Stimulated activated effector memory CD8-positive, alpha-beta T cell treated with anti-CD3 and anti-CD28 coated beads, Interleukin-12 subunit alpha, Interleukin-12 subunit beta, amount 100 ng/mL, for 72 hours (primary cell): ENCODE results near the gene EIF4E1B.

ENCODE experiments used
- ATAC-seq: fragments of 150-1000 bp; cut with Tn5 transposase; 2 replicates; pipeline ENCODE4 v1.10.0; 2021
- DNase-seq, 2 donors: peaks; one replicate each; pipeline ENCODE4 v3.0.0; 2021 to 2022; ENCODE audit warnings: low spot score in 2 of 2
- H3K27ac Mint-ChIP-seq: one replicate; pipeline ENCODE4 v1.8.0; 2022; ENCODE audit warnings: mild to moderate bottlenecking, mixed read lengths
- H3K36me3 Mint-ChIP-seq: one replicate; pipeline ENCODE4 v1.8.0; 2022; ENCODE audit warnings: mild to moderate bottlenecking, mixed read lengths
- H3K4me1 Mint-ChIP-seq: one replicate; pipeline ENCODE4 v1.8.0; 2022; ENCODE audit warnings: mixed read lengths
- H3K4me3 Mint-ChIP-seq: one replicate; pipeline ENCODE4 v1.8.0; 2022; ENCODE audit warnings: mild to moderate bottlenecking, mixed read lengths
- H3K9me3 Mint-ChIP-seq: one replicate; pipeline ENCODE4 v1.8.0; 2022; ENCODE audit warnings: mixed read lengths

EIF4E1B gene

GRCh38 chr5:176616511-176616910 is 14.0 kb upstream of the EIF4E1B start:
- Mint-ChIP-seq H3K4me3 (no peak overlapping the region), H3K27ac (no peak overlapping the region), H3K4me1 (peaks cover 21% of the 10 kb centered on the region), H3K9me3 (no peaks in the 10 kb centered on the region), H3K36me3 (peaks cover 5% of the 10 kb centered on the region)
- no peak for DNase-seq
- ATAC-seq: no peak

- ATAC-seq (no peak), DNase-seq (no peak)
- Mint-ChIP-seq H3K9me3 (no peaks in the 10 kb centered on the region), H3K27ac (no peak overlapping the region), H3K36me3 (no peaks in the 10 kb centered on the region), H3K4me1 (peaks cover 13% of the 10 kb centered on the region), H3K4me3 (peak overlapping the region; percentile 71)
These were observed 11.7 kb upstream of the EIF4E1B start for GRCh38 chr5:176618783-176619182.

GRCh38 chr5:176619203-176619568 is 11.3 kb upstream of the EIF4E1B start:
- H3K4me3 Mint-ChIP-seq: peak overlapping the region; percentile 71
- peak; percentile 94 for ATAC-seq
- H3K36me3 Mint-ChIP-seq: no peaks in the 10 kb centered on the region

GRCh38 chr5:176619569-176620332 is 10.7 kb upstream of the EIF4E1B start:
- H3K4me3 Mint-ChIP-seq: peak overlapping the region; percentile 71
- peaks cover 13% of the 10 kb centered on the region for H3K4me1 Mint-ChIP-seq
- DNase-seq (no peak), ATAC-seq (no peak)
- H3K27ac Mint-ChIP-seq: peak overlapping the region; percentile 26
- H3K9me3 Mint-ChIP-seq: no peaks in the 10 kb centered on the region
- H3K36me3 Mint-ChIP-seq: no peaks in the 10 kb centered on the region

More at GRCh38 chr5:176619203-176619568, 11.3 kb upstream of the EIF4E1B start:
- peak; percentile 62 to 85 for DNase-seq
- peaks cover 13% of the 10 kb centered on the region for H3K4me1 Mint-ChIP-seq
- H3K9me3 Mint-ChIP-seq: no peaks in the 10 kb centered on the region
- H3K27ac Mint-ChIP-seq: no peak overlapping the region

GRCh38 chr5:176620333-176620981 is 10.0 kb upstream of the EIF4E1B start:
- Mint-ChIP-seq H3K9me3 (no peaks in the 10 kb centered on the region), H3K4me3 (peak overlapping the region; percentile 71), H3K4me1 (peaks cover 13% of the 10 kb centered on the region), H3K36me3 (no peaks in the 10 kb centered on the region), H3K27ac (peak overlapping the region; percentile 26)
- DNase-seq (no peak), ATAC-seq (no peak)

GRCh38 chr5:176621661-176622079 is 8.8 kb upstream of the EIF4E1B start:
- Mint-ChIP-seq H3K4me1 (peaks cover 13% of the 10 kb centered on the region), H3K27ac (no peak overlapping the region), H3K36me3 (no peaks in the 10 kb centered on the region), H3K4me3 (no peak overlapping the region), H3K9me3 (no peaks in the 10 kb centered on the region)
- DNase-seq (no peak), ATAC-seq (no peak)

GRCh38 chr5:176624142-176624541 is 6.3 kb upstream of the EIF4E1B start:
- H3K9me3 Mint-ChIP-seq: no peaks in the 10 kb centered on the region
- no peak overlapping the region for H3K4me3 Mint-ChIP-seq
- ATAC-seq (no peak), DNase-seq (no peak)
- peaks cover 22% of the 10 kb centered on the region for H3K4me1 Mint-ChIP-seq
- H3K36me3 Mint-ChIP-seq: no peaks in the 10 kb centered on the region
- no peak overlapping the region for H3K27ac Mint-ChIP-seq

GRCh38 chr5:176624938-176625337 is 5.5 kb upstream of the EIF4E1B start:
- Mint-ChIP-seq H3K36me3 (no peaks in the 10 kb centered on the region), H3K4me3 (no peak overlapping the region), H3K9me3 (no peaks in the 10 kb centered on the region), H3K27ac (no peak overlapping the region), H3K4me1 (peaks cover 22% of the 10 kb centered on the region)
- DNase-seq (no peak), ATAC-seq (no peak)

GRCh38 chr5:176625512-176625911 is 5.0 kb upstream of the EIF4E1B start:
- no peak overlapping the region for H3K27ac Mint-ChIP-seq
- H3K4me3 Mint-ChIP-seq: no peak overlapping the region
- H3K9me3 Mint-ChIP-seq: no peaks in the 10 kb centered on the region
- DNase-seq (no peak), ATAC-seq (no peak)
- no peaks in the 10 kb centered on the region for H3K36me3 Mint-ChIP-seq
- H3K4me1 Mint-ChIP-seq: peaks cover 17% of the 10 kb centered on the region

GRCh38 chr5:176625966-176626875 is 4.3 kb upstream of the EIF4E1B start:
- H3K36me3 Mint-ChIP-seq: no peaks in the 10 kb centered on the region
- DNase-seq: no peak
- no peak overlapping the region for H3K27ac Mint-ChIP-seq
- H3K9me3 Mint-ChIP-seq: no peaks in the 10 kb centered on the region
- no peak overlapping the region for H3K4me3 Mint-ChIP-seq
- H3K4me1 Mint-ChIP-seq: peaks cover 16% of the 10 kb centered on the region
- ATAC-seq: no peak

- DNase-seq (no peak), ATAC-seq (no peak)
- H3K36me3 Mint-ChIP-seq: no peaks in the 10 kb centered on the region
- H3K4me1 Mint-ChIP-seq: peaks cover 16% of the 10 kb centered on the region
- H3K4me3 Mint-ChIP-seq: no peak overlapping the region
- H3K9me3 Mint-ChIP-seq: no peaks in the 10 kb centered on the region
- no peak overlapping the region for H3K27ac Mint-ChIP-seq
These were observed 3.6 kb upstream of the EIF4E1B start for GRCh38 chr5:176626876-176627236.

- H3K4me3 Mint-ChIP-seq: no peak overlapping the region
These were observed 2.9 kb upstream of the EIF4E1B start for GRCh38 chr5:176627582-176627981.

GRCh38 chr5:176628406-176629228 is 1.9 kb upstream of the EIF4E1B start:
- Mint-ChIP-seq H3K4me3 (peak overlapping the region; percentile 51), H3K36me3 (no peaks in the 10 kb centered on the region), H3K9me3 (no peaks in the 10 kb centered on the region), H3K27ac (no peak overlapping the region), H3K4me1 (peaks cover 19% of the 10 kb centered on the region)
- DNase-seq: no peak
- no peak for ATAC-seq

More at GRCh38 chr5:176627582-176627981, 2.9 kb upstream of the EIF4E1B start:
- Mint-ChIP-seq H3K36me3 (no peaks in the 10 kb centered on the region), H3K4me1 (peaks cover 16% of the 10 kb centered on the region), H3K9me3 (no peaks in the 10 kb centered on the region), H3K27ac (no peak overlapping the region)
- DNase-seq: no peak
- no peak for ATAC-seq

GRCh38 chr5:176629317-176629852 is 1.1 kb upstream of the EIF4E1B start:
- Mint-ChIP-seq H3K27ac (no peak overlapping the region), H3K4me1 (peaks cover 24% of the 10 kb centered on the region), H3K4me3 (peak overlapping the region; percentile 51), H3K9me3 (no peaks in the 10 kb centered on the region), H3K36me3 (no peaks in the 10 kb centered on the region)
- DNase-seq: no peak
- ATAC-seq: no peak
